HFF-Myc (cell line): Measurements from ENCODE around the gene PPP1R16B.
"Not testable (repeated sequence)": the region's sequence is repeated elsewhere in the genome, so short reads cannot be mapped to it uniquely, and the experiment has no call there.

Experiments used
- DNase-seq: peaks from one replicate; pipeline ENCODE4 v3.0.0-alpha.2; 2011; ENCODE audit warnings: low read depth; ENCODE audit errors: extremely low read depth
- H3K4me3 ChIP-seq: replicated peaks from 2 replicates; pipeline ENCODE4 v1.5.1; 2011; ENCODE audit warnings: low read depth, mild to moderate bottlenecking, control low read depth, low read length
- TF ChIP-seq, protein P1 (sequence below): IDR thresholded peaks from 2 replicates; pipeline ENCODE4 v1.5.1; 2012; ENCODE audit warnings: mild to moderate bottlenecking, low read depth, low read length, control low read depth; ENCODE audit errors: missing control alignments

The PPP1R16B gene

DNA sequence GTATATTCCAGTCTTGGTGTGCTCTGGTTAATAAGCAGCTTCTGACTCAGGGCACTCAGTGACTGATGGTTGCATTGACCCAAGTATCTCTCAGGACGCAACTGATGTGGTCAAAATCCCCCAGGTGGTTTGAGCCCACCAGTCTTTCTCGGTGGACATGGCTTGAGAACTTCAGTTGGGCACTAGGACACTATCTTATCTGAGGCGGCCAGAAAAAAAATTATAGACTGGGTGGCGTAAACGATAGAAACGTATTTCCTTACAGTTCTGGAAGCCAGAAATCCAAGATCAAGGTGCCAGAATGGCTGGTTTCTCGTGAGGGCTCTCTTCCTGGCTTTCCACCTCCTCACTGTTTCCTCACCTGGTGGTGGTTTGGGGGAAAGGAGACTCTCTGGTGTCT lies 52.2 kb downstream of the PPP1R16B start:
- no peak for DNase-seq
- no peak overlapping the region for H3K4me3 ChIP-seq
- TF ChIP-seq, protein P1, sequence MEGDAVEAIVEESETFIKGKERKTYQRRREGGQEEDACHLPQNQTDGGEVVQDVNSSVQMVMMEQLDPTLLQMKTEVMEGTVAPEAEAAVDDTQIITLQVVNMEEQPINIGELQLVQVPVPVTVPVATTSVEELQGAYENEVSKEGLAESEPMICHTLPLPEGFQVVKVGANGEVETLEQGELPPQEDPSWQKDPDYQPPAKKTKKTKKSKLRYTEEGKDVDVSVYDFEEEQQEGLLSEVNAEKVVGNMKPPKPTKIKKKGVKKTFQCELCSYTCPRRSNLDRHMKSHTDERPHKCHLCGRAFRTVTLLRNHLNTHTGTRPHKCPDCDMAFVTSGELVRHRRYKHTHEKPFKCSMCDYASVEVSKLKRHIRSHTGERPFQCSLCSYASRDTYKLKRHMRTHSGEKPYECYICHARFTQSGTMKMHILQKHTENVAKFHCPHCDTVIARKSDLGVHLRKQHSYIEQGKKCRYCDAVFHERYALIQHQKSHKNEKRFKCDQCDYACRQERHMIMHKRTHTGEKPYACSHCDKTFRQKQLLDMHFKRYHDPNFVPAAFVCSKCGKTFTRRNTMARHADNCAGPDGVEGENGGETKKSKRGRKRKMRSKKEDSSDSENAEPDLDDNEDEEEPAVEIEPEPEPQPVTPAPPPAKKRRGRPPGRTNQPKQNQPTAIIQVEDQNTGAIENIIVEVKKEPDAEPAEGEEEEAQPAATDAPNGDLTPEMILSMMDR = no peak

- no peak overlapping the region for H3K4me3 ChIP-seq
- TF ChIP-seq, protein P1 = no peak
- DNase-seq = no peak
Measured at GRCh38 chr20:38859070-38859690, 53.7 kb downstream of the PPP1R16B start.

DNA sequence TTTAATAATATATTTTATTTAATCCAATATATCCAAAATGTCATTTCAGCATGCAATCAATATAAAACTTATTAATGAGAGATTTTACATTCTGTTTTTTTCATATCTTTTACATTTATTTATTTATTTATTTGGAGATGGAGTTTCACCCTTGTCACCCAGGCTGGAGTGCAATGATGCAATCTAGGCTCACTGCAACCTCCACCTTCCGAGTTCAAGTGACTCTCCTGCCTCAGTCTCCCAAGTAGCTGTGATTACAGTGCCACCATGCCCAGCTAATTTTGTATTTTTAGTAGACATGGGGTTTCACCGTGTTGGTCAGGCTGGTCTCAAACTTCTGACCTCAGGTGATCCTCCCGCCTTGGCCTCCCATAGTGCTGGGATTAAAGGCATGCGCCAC lies 54.4 kb downstream of the PPP1R16B start:
- H3K4me3 ChIP-seq, DNase-seq: not testable (repeated sequence)

DNA sequence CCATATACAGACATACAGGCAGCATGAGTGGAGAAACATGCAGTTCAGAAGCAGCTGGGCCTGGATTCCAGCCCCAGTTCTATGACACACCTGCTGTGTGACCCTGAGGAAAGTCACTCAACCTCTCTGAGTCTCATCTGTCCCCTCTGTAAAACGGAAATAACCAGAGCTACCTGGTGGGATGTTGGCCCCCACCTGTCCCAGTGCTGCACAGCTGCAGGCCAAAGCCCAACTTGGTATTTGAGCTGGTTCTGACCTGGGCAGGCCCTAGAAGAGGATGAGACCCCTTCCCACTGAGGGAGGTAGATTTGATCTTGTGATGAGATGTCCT lies 55.5 kb downstream of the PPP1R16B start:
- no peak overlapping the region for H3K4me3 ChIP-seq
- DNase-seq = no peak

GRCh38 chr20:38862226-38862625 lies 56.7 kb downstream of the PPP1R16B start:
- TF ChIP-seq, protein P1 = no peak
- DNase-seq = no peak
- H3K4me3 ChIP-seq = no peak overlapping the region

More for the DNA sequence above, 55.5 kb downstream of the PPP1R16B start:
- TF ChIP-seq, protein P1 = no peak

- no peak for DNase-seq
- TF ChIP-seq, protein P1 = no peak
- H3K4me3 ChIP-seq = no peak overlapping the region
Measured at GRCh38 chr20:38863024-38863851, 57.7 kb downstream of the PPP1R16B start.

GRCh38 chr20:38864662-38865061 lies 59.2 kb downstream of the PPP1R16B start:
- DNase-seq = no peak
- TF ChIP-seq, protein P1 = no peak
- no peak overlapping the region for H3K4me3 ChIP-seq
